CD4-positive, alpha-beta T cell (primary cell): ENCODE data around the gene RTN4RL1. TPM values are rescaled to one million over a fixed set of nuclear protein-coding genes. Genes with fewer than 3 reads are reported as not detected.

Source experiments
- ATAC-seq: fragments of 200-7000 bp; cut with Tn5 transposase; one replicate; pipeline ENCODE4 v1.10.0; 2022; ENCODE audit warnings: mild to moderate bottlenecking; ENCODE audit not compliant: poor library complexity
- CTCF ChIA-PET: fragments of 350-600 bp; sonication (Branson Sonifier 250); formaldehyde crosslinking; loops from one replicate; lab custom pipeline; 2021; ENCODE audit warnings: antibody characterized with exemption, inconsistent platforms; lab: Charles Lee
- POLR2A ChIA-PET: fragments of 350-600 bp; sonication (Branson Sonifier 250); formaldehyde crosslinking; loops from one replicate; lab custom pipeline; 2021; ENCODE audit warnings: antibody characterized with exemption, inconsistent platforms; lab: Charles Lee
- DNase-seq, 14 experiments: peaks; one replicate each; pipeline ENCODE4 v3.0.0-alpha.2; 2013 to 2020; ENCODE audit warnings: mixed read lengths in 2 of 14
- H3K27ac ChIP-seq, 2 donors: one replicate each; pipeline versions ENCODE4 v1.5.1 to v1.7.0; 2013; ENCODE audit warnings: low read length in 2 of 2, low read depth in 1 of 2, mild to moderate bottlenecking in 1 of 2
- H3K27me3 ChIP-seq, 2 experiments: 1 replicate in 1 of 2; 2 replicates in 1 of 2; pipeline versions ENCODE4 v1.6.1 to v1.7.0; 2013; ENCODE audit warnings: low read length in 2 of 2, control low read depth in 1 of 2, mild to moderate bottlenecking in 1 of 2, moderate library complexity in 1 of 2; ENCODE audit not compliant: insufficient read depth in 2 of 2, control insufficient read depth in 1 of 2
- H3K36me3 ChIP-seq: one replicate; pipeline ENCODE4 v1.6.1; 2013; ENCODE audit warnings: low read length, control low read depth; ENCODE audit not compliant: insufficient read depth
- H3K4me1 ChIP-seq: one replicate; pipeline ENCODE4 v1.6.1; 2013; ENCODE audit warnings: low read length, control low read depth; ENCODE audit not compliant: insufficient read depth
- H3K4me3 ChIP-seq: one replicate; pipeline ENCODE4 v1.5.1; 2013; ENCODE audit warnings: mild to moderate bottlenecking, low read length, moderate library complexity
- H3K9me3 ChIP-seq, 2 experiments: 1 replicate in 1 of 2; 2 replicates in 1 of 2; pipeline versions ENCODE4 v1.6.1 to v1.7.0; 2013; ENCODE audit warnings: low read length in 2 of 2, mild to moderate bottlenecking in 2 of 2, control low read depth in 1 of 2, moderate library complexity in 1 of 2; ENCODE audit not compliant: control insufficient read depth in 1 of 2, insufficient read depth in 1 of 2
- H3K27ac Mint-ChIP-seq: one replicate; pipeline ENCODE4 v1.8.0; 2020; ENCODE audit warnings: mixed read lengths
- H3K27me3 Mint-ChIP-seq: one replicate; pipeline ENCODE4 v1.8.0; 2021; ENCODE audit warnings: mixed read lengths
- H3K36me3 Mint-ChIP-seq: one replicate; pipeline ENCODE4 v1.8.0; 2021; ENCODE audit warnings: low read depth, mixed read lengths
- H3K4me1 Mint-ChIP-seq: one replicate; pipeline ENCODE4 v1.8.0; 2021; ENCODE audit warnings: low read depth, mixed read lengths
- H3K4me3 Mint-ChIP-seq: one replicate; pipeline ENCODE4 v1.8.0; 2020; ENCODE audit warnings: mild to moderate bottlenecking, mixed read lengths
- H3K9me3 Mint-ChIP-seq: one replicate; pipeline ENCODE4 v1.8.0; 2020; ENCODE audit warnings: mixed read lengths
- intact Hi-C, 2 experiments: fragments of 100-400 bp; cut with DNase I in 1 of 2; cut with micrococcal nuclease in 1 of 2; formaldehyde crosslinking; loops; one replicate each; pipeline versions ENCODE4 v1.15.1 to v1.9.0; 2023 to 2025; cut with DNase I, micrococcal nuclease
- total RNA-seq, 174 experiments: library from RNA in 2 of 174; stranded (reverse) in 2 of 174; gene quantifications; one replicate each; pipeline ENCODE4 v1.2.3 and lab custom pipeline; 2021 to 2026
- TF ChIP-seq, protein P1 (sequence below): fragments of 200-600 bp; IDR thresholded peaks from one replicate; pipeline ENCODE4 v1.8.0; 2022; ENCODE audit warnings: antibody characterized with exemption, mild to moderate bottlenecking

Gene RTN4RL1
- total RNA-seq, 2 experiments from 2014 or later, result 0.06 to 0.11 TPM

DNA sequence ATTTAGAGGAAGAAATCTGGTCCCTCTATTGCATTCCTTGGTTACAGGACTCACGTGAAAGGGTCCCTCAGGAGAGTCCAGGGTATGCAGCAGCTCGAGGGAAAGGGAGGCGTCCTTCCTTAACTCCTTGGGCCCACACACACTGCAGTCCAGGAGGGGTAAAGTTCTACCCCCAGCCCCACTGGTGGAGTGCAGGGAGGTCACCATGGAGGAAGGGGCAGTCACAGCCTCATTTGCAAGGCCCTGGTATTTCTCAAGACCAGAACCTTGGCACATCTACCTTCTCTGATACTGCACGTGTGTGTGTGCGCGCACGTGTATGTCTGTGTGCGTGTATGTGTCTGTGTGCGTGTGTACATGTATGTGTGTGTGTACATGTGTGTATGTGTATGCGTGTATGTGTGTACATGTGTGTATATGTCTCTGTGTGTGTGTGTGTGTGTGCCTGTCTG lies 40.8 kb upstream of the RTN4RL1 start:
- Histone ChIP-seq H3K36me3 (peaks cover 77% of the 10 kb centered on the region), H3K4me3 (no peak overlapping the region), H3K27me3 (no peaks in the 10 kb centered on the region), H3K4me1 (peaks cover 44% of the 10 kb centered on the region), H3K27ac (no peak overlapping the region), H3K9me3 (no peaks in the 10 kb centered on the region)
- Mint-ChIP-seq H3K27me3 (peaks cover 26% of the 10 kb centered on the region), H3K27ac (no peak overlapping the region), H3K4me1 (peaks cover 4% of the 10 kb centered on the region), H3K4me3 (no peak overlapping the region), H3K36me3 (peaks cover 95% of the 10 kb centered on the region), H3K9me3 (no peaks in the 10 kb centered on the region)
- CTCF ChIA-PET, result interaction anchor here (1.1 kb wide), 1 partner anchor 179 kb away, joined by 3 read pairs; no protein-coding TSS in a partner anchor
- TF ChIP-seq, protein P1, sequence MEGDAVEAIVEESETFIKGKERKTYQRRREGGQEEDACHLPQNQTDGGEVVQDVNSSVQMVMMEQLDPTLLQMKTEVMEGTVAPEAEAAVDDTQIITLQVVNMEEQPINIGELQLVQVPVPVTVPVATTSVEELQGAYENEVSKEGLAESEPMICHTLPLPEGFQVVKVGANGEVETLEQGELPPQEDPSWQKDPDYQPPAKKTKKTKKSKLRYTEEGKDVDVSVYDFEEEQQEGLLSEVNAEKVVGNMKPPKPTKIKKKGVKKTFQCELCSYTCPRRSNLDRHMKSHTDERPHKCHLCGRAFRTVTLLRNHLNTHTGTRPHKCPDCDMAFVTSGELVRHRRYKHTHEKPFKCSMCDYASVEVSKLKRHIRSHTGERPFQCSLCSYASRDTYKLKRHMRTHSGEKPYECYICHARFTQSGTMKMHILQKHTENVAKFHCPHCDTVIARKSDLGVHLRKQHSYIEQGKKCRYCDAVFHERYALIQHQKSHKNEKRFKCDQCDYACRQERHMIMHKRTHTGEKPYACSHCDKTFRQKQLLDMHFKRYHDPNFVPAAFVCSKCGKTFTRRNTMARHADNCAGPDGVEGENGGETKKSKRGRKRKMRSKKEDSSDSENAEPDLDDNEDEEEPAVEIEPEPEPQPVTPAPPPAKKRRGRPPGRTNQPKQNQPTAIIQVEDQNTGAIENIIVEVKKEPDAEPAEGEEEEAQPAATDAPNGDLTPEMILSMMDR, result no peak
- POLR2A ChIA-PET, result no interaction called here
- DNase-seq (no peak), ATAC-seq (no peak)
- intact Hi-C loops, result no loop called here

DNA sequence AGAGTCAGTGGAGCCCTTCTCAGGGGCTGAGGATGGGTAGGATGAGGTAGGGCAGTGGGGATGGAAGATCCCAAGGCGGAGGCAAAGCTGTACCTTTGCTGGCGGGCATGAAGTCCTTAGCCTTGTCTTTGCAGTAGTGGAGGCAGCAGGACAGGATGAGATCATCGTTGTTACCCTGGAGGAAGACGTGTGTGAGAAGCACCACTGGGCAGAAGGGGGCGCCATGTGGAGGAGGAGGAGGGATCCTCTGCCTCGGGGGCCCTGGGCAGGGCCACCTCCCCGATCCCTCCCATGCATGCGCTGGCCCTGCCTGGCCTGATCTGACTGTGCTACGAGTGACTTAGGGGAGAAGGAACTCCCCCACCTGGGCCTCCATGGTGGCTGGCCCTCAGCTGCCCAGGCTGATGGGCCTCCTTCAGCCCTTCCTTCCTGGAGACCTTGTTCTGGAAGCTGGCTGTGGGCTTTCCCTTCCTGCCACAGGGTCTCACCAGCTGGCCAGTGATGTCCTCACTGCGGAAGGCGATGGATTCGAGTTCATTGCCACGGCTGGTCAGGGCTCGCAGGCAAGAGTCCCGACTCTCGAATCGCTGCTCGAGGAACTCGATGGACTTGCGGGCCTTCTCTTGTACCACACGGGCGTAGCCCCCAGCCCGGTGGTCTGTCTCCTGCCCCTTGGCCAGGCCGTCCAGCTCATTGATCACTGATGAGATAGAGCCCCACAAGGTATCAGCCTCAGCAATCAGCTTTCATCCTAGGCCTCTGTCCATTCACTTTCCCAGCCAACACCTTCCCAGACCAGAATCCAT lies 40.0 kb upstream of the RTN4RL1 start:
- intact Hi-C loops, result no loop called here
- TF ChIP-seq, protein P1, result no peak
- H3K27me3 Mint-ChIP-seq, result peaks cover 33% of the 10 kb centered on the region
- H3K36me3 ChIP-seq, result peaks cover 76% of the 10 kb centered on the region
- H3K27ac ChIP-seq, result no peak overlapping the region
- peaks cover 0 to under 1% of the 10 kb centered on the region in 2 experiments for H3K27me3 ChIP-seq
- no peaks in the 10 kb centered on the region for H3K9me3 ChIP-seq
- CTCF ChIA-PET, result interaction anchor here (1.1 to 1.4 kb wide), 2 partner anchors 179 to 180 kb away, joined by 3 to 4 read pairs; no protein-coding TSS in a partner anchor
- DNase-seq (peak in 8 of 14 experiments; percentile 29 to 70 (median 38)), ATAC-seq (peak; percentile 80)
- no peaks in the 10 kb centered on the region for H3K9me3 Mint-ChIP-seq
- H3K4me1 ChIP-seq, result peaks cover 36% of the 10 kb centered on the region
- H3K27ac Mint-ChIP-seq, result no peak overlapping the region
- H3K4me3 Mint-ChIP-seq, result no peak overlapping the region
- no peak overlapping the region for H3K4me3 ChIP-seq
- H3K36me3 Mint-ChIP-seq, result peaks cover 97% of the 10 kb centered on the region
- H3K4me1 Mint-ChIP-seq, result peaks cover 6% of the 10 kb centered on the region
- POLR2A ChIA-PET, result no interaction called here

DNA sequence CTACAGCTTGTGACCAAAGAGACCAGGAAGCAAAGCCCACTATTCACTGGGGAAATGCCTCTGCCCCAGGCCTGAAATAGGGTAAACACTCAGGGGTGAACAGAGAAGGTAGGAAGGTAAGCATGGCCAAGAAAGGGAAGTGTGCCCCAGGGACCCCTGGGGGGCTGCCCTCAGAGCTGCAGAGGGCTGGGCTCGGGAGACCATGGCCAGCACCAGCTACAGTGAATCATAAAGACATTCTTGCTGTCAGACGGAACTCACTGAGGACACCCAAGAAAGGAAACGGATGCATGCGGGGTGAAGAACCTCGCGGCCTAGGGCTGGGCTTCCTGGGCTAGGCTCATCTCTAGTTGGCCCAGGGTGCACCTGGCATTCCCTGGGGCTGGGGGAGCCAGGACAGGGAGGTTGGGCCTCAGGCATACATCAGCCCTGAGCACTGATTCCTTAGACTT lies 39.4 kb upstream of the RTN4RL1 start:
- TF ChIP-seq, protein P1, result no peak
- no peaks in the 10 kb centered on the region for H3K9me3 ChIP-seq
- Mint-ChIP-seq H3K36me3 (peaks cover 93% of the 10 kb centered on the region), H3K27me3 (peaks cover 38% of the 10 kb centered on the region), H3K27ac (no peak overlapping the region), H3K4me1 (peaks cover 11% of the 10 kb centered on the region), H3K4me3 (no peak overlapping the region), H3K9me3 (no peaks in the 10 kb centered on the region)
- DNase-seq, result no peak
- POLR2A ChIA-PET, result no interaction called here
- CTCF ChIA-PET, result interaction anchor here (1.4 to 1.5 kb wide), 2 partner anchors 10 to 180 kb away, joined by 3 to 4 read pairs; partner anchors contain the start of gene HIC1
- peaks cover 76% of the 10 kb centered on the region for H3K36me3 ChIP-seq
- H3K4me1 ChIP-seq, result peaks cover 37% of the 10 kb centered on the region
- ATAC-seq, result no peak
- no peak overlapping the region for H3K4me3 ChIP-seq
- H3K27ac ChIP-seq, result no peak overlapping the region
- peaks cover 0 to 2% of the 10 kb centered on the region in 2 experiments for H3K27me3 ChIP-seq
- intact Hi-C loops, result no loop called here
